ENCODE results near the gene RTKN.
"Not testable (repeated sequence)": the region's sequence is repeated elsewhere in the genome, so short reads cannot be mapped to it uniquely, and the experiment has no call there.

RTKN gene

GRCh38 chr2:74461187-74462053 is 19.7 kb upstream of the RTKN start:
- DNase-seq: no peak

- DNase-seq: not testable (repeated sequence)
Measured at GRCh38 chr2:74460187-74460586, 18.4 kb upstream of the RTKN start.

GRCh38 chr2:74459503-74460118 is 17.9 kb upstream of the RTKN start:
- DNase-seq: not testable (repeated sequence)

- DNase-seq: no peak
Measured at GRCh38 chr2:74458938-74459363, 17.2 kb upstream of the RTKN start.

- DNase-seq: peak; percentile 99
Measured at GRCh38 chr2:74458132-74458937, 16.6 kb upstream of the RTKN start, which contains the start of gene WBP1. Gene WBP1, plus strand, starts transcription at chr2:74458438. Its CDS starts 165 bp downstream, at chr2:74458603.

- DNase-seq: peak; percentile 87
Measured at GRCh38 chr2:74457549-74458131, 15.9 kb upstream of the RTKN start.

- no peak for DNase-seq
Measured at GRCh38 chr2:74457129-74457548, 15.4 kb upstream of the RTKN start.

GRCh38 chr2:74454654-74455511 is 13.1 kb upstream of the RTKN start, which contains the start of gene INO80B:
Gene INO80B, plus strand, starts transcription at chr2:74455087. Its CDS starts 30 bp downstream, at chr2:74455117.
- peak; percentile 95 for DNase-seq

- no peak for DNase-seq
Measured at GRCh38 chr2:74450570-74451190, 8.9 kb upstream of the RTKN start.

- no peak for DNase-seq
Measured at GRCh38 chr2:74448771-74449170, 7.0 kb upstream of the RTKN start.

GRCh38 chr2:74447230-74447999 is 5.7 kb upstream of the RTKN start:
- no peak for DNase-seq

- no peak for DNase-seq
Measured at GRCh38 chr2:74444498-74445318, 3.0 kb upstream of the RTKN start.

GRCh38 chr2:74442483-74443297 is 953 bp upstream of the RTKN start:
- DNase-seq: not testable (repeated sequence)

GRCh38 chr2:74441170-74441689 is 507 bp downstream of the RTKN start:
- DNase-seq: no peak

- DNase-seq: no peak
Measured at GRCh38 chr2:74440378-74441169, 1.2 kb downstream of the RTKN start.

GRCh38 chr2:74439803-74440377 is 1.8 kb downstream of the RTKN start:
- DNase-seq: no peak

- no peak for DNase-seq
Measured at GRCh38 chr2:74439373-74439772, 2.4 kb downstream of the RTKN start.
